ENCODE results near the gene SPIN1. TPM values are rescaled to one million over a fixed set of nuclear protein-coding genes. Genes with fewer than 3 reads are reported as not detected.
"Not testable (repeated sequence)": the region's sequence is repeated elsewhere in the genome, so short reads cannot be mapped to it uniquely, and the experiment has no call there.

Gene SPIN1
- total RNA-seq (2022) (56.7 and 59.5 TPM in 2 replicates), Bru-seq, nascent RNA (percentile 88 among the genes with signal in this experiment), BruChase-seq, experiment 1, labeled RNA remaining after a 6-hour chase (percentile 94 among the genes with signal in this experiment), BruChase-seq, experiment 2, labeled RNA remaining after a 2-hour chase (percentile 93 among the genes with signal in this experiment)
- long read RNA-seq, full-length matches to known transcripts: 5 of 17 reads
- long read RNA-seq, partial matches to known transcripts: 1 of 17 reads
- long read RNA-seq, other reads (novel, unspliced or antisense): 11 of 17 reads

GRCh38 chr9:88388203-88388885 lies at the start of gene SPIN1:
Gene SPIN1, plus strand, starts transcription at chr9:88388444. Its CDS starts 38,096 bp downstream, at chr9:88426540.
- H3K36me3 Mint-ChIP-seq (ENCODE audit: insufficient read depth, unreplicated experiment): peaks cover 21% of the 10 kb centered on the region
- peak within 1 kb of the TSS; percentile 95 for H3K27ac Mint-ChIP-seq (ENCODE audit: unreplicated experiment)
- BruUV-seq (replicated peaks): no TSS peak
- no peaks in the 10 kb centered on the region for H3K9me3 Mint-ChIP-seq (ENCODE audit: low read depth, unreplicated experiment)
- peaks cover 17% of the 10 kb centered on the region for H3K4me1 Mint-ChIP-seq (ENCODE audit: low read depth, unreplicated experiment)
- peak; percentile 86 for DNase-seq
- intact Hi-C loops (cut with micrococcal nuclease; ENCODE audit: unreplicated experiment): loop anchor here (5.0 kb wide), 2 partner anchors 191 to 281 kb away; no protein-coding TSS in a partner anchor
- CTCF ChIA-PET: no interaction called here
- no peak for TF ChIP-seq CTCF (IDR thresholded peaks at IDR 0.05; ENCODE audit: unreplicated experiment)
- H3K4me3 Mint-ChIP-seq (ENCODE audit: low read depth, unreplicated experiment): peak within 1 kb of the TSS; percentile 94
- H3K27me3 Mint-ChIP-seq (ENCODE audit: unreplicated experiment): no peaks in the 10 kb centered on the region

- CTCF ChIA-PET: no interaction called here
- intact Hi-C loops (cut with micrococcal nuclease; ENCODE audit: unreplicated experiment): no loop called here
- no peaks in the 10 kb centered on the region for H3K9me3 Mint-ChIP-seq (ENCODE audit: low read depth, unreplicated experiment)
- DNase-seq: no peak
- TF ChIP-seq CTCF (IDR thresholded peaks at IDR 0.05; ENCODE audit: unreplicated experiment): no peak
- peaks cover 11% of the 10 kb centered on the region for H3K4me1 Mint-ChIP-seq (ENCODE audit: low read depth, unreplicated experiment)
- H3K36me3 Mint-ChIP-seq (ENCODE audit: insufficient read depth, unreplicated experiment): peaks cover 5% of the 10 kb centered on the region
- no peak overlapping the region for H3K27ac Mint-ChIP-seq (ENCODE audit: unreplicated experiment)
- no TSS peak for BruUV-seq (replicated peaks)
- H3K4me3 Mint-ChIP-seq (ENCODE audit: low read depth, unreplicated experiment): no peak overlapping the region
- H3K27me3 Mint-ChIP-seq (ENCODE audit: unreplicated experiment): no peaks in the 10 kb centered on the region
Measured at GRCh38 chr9:88339317-88339716, 48.9 kb upstream of the SPIN1 start.

GRCh38 chr9:88342246-88342645 lies 46.0 kb upstream of the SPIN1 start:
- H3K9me3 Mint-ChIP-seq (ENCODE audit: low read depth, unreplicated experiment): no peaks in the 10 kb centered on the region
- BruUV-seq (replicated peaks): no TSS peak
- peak overlapping the region; percentile 9 for H3K27ac Mint-ChIP-seq (ENCODE audit: unreplicated experiment)
- no peaks in the 10 kb centered on the region for H3K27me3 Mint-ChIP-seq (ENCODE audit: unreplicated experiment)
- no peak for TF ChIP-seq CTCF (IDR thresholded peaks at IDR 0.05; ENCODE audit: unreplicated experiment)
- no peak overlapping the region for H3K4me3 Mint-ChIP-seq (ENCODE audit: low read depth, unreplicated experiment)
- CTCF ChIA-PET: no interaction called here
- H3K36me3 Mint-ChIP-seq (ENCODE audit: insufficient read depth, unreplicated experiment): peaks cover 12% of the 10 kb centered on the region
- DNase-seq: no peak
- intact Hi-C loops (cut with micrococcal nuclease; ENCODE audit: unreplicated experiment): no loop called here
- H3K4me1 Mint-ChIP-seq (ENCODE audit: low read depth, unreplicated experiment): peaks cover 16% of the 10 kb centered on the region

- H3K36me3 Mint-ChIP-seq (ENCODE audit: insufficient read depth, unreplicated experiment): peaks cover 12% of the 10 kb centered on the region
- H3K4me3 Mint-ChIP-seq (ENCODE audit: low read depth, unreplicated experiment): no peak overlapping the region
- no TSS peak for BruUV-seq (replicated peaks)
- intact Hi-C loops (cut with micrococcal nuclease; ENCODE audit: unreplicated experiment): no loop called here
- CTCF ChIA-PET: no interaction called here
- no peak for DNase-seq
- no peak for TF ChIP-seq CTCF (IDR thresholded peaks at IDR 0.05; ENCODE audit: unreplicated experiment)
- no peaks in the 10 kb centered on the region for H3K27me3 Mint-ChIP-seq (ENCODE audit: unreplicated experiment)
- H3K27ac Mint-ChIP-seq (ENCODE audit: unreplicated experiment): peak overlapping the region; percentile 52
- no peaks in the 10 kb centered on the region for H3K9me3 Mint-ChIP-seq (ENCODE audit: low read depth, unreplicated experiment)
- H3K4me1 Mint-ChIP-seq (ENCODE audit: low read depth, unreplicated experiment): peaks cover 16% of the 10 kb centered on the region
Measured at GRCh38 chr9:88344013-88344412, 44.2 kb upstream of the SPIN1 start.

- H3K9me3 Mint-ChIP-seq (ENCODE audit: low read depth, unreplicated experiment); intact Hi-C loops (cut with micrococcal nuclease; ENCODE audit: unreplicated experiment); CTCF ChIA-PET: not testable (repeated sequence)
Measured at GRCh38 chr9:88350354-88350753, 37.9 kb upstream of the SPIN1 start.

More at GRCh38 chr9:88350354-88350753, 37.9 kb upstream of the SPIN1 start:
- not testable (repeated sequence) for H3K27me3 Mint-ChIP-seq (ENCODE audit: unreplicated experiment); H3K36me3 Mint-ChIP-seq (ENCODE audit: insufficient read depth, unreplicated experiment); H3K4me1 Mint-ChIP-seq (ENCODE audit: low read depth, unreplicated experiment); H3K4me3 Mint-ChIP-seq (ENCODE audit: low read depth, unreplicated experiment); H3K27ac Mint-ChIP-seq (ENCODE audit: unreplicated experiment); BruUV-seq (replicated peaks); DNase-seq
